NCI-H510A (cell line): Measurements from ENCODE around the gene ISM1.

Source experiments
- DNase-seq: peaks from one replicate; lab custom pipeline; 2025; lab: John Stamatoyannopoulos, UW

ISM1 gene

DNA sequence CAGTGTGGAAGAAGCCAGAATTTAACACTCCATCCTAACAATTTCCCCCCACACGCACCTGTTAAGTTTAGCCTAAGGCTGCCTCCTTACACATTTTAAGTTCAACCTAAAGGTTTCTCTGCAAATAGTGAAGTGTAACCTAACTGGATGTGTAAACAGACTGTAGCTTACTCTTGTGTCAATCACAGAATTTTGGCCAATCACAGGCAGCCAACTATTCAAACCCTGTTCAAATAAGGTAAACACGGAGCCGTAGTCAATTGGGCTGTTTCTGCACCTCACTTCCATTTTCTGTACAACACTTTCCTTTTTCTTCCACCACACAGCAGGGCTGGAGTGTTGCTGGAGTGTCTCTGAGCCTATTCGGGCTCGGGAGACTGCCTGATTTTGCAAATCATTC lies 92.1 kb downstream of the ISM1 start:
- DNase-seq: no peak

DNA sequence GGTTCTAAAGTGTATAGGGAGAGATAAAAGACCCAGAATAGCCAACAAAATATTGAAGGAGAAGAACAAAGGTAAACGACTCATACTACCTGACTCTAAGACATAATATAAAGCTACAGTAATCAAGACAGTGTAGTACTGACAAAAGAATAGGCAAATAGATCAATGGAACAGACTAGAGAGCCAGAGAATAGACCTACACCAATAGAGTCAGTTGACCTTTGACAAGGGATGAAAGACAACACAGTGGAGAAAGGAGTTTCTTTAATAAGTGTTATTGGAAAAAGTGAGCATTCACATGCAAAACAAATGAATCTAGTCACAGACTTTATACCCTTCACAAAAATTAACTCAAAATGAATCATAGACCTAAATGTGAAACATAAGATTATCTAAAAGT lies 96.4 kb downstream of the ISM1 start:
- no peak for DNase-seq

DNA sequence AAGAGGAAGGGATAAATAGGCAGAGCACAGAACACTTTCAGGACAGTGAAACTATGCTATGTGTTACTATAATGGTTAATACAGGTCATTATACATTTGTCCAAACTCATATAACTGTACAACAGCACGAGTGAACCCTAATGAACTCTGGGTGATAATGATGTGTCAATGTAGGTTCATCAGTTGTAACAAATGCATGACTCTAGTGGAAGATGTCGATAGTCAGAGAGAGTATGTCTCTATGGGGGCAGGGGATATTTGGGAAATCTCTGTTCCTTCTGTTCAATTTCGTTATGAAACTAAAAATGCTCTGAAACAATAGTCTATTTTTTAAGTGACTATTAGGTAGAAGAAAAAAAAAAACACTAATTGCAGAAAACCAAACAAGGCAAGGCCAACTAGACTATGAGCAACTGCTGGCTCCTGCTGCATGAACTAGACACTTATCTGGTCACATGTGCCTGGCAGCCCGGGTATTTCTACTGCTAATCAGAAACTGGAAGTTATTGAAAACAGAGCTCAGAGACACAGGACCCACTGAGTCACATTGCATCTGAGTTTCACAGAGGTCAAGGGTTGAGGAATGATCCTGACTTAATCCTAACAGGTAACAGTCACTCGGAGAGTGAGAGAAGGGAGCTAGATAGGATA lies 97.9 kb downstream of the ISM1 start:
- no peak for DNase-seq

DNA sequence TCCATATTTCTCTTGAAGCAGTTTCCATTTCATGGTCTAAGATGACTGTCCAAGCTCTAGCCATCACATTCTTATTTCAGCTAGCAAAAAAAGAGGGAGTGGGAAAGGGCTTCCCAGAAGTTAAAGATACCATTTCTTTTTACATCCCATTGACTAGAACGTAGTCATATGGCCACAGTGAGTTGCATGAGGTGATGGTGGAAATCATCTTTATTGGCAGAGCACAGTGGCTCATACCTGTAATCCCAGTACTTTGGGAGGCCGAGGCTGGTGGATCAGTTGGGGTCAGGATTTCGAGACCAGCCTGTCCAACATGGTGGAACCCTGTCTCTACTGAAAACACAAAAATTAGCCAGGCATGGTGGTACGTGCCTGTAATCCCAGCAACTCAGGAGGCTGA lies 99.6 kb downstream of the ISM1 start:
- DNase-seq: no peak

DNA sequence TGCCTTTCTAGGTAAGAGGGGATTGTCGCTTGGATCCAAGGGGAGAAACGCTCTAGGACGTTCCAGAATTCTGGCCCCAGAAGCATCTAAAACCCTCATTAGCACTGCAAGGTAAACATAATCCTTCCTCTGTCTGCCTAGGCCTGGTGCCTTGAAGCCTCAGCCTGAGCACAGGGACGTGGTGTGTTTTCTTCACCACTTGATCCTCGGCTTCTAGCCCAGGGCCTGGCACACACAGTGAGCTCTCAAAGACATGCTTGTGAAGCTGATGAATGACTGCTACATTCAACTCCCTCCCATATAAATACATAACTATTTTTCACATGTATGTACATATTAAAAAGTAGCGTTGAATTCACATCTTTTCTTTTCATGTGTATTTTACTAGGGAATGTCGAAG lies 100.3 kb downstream of the ISM1 start:
- no peak for DNase-seq

DNA sequence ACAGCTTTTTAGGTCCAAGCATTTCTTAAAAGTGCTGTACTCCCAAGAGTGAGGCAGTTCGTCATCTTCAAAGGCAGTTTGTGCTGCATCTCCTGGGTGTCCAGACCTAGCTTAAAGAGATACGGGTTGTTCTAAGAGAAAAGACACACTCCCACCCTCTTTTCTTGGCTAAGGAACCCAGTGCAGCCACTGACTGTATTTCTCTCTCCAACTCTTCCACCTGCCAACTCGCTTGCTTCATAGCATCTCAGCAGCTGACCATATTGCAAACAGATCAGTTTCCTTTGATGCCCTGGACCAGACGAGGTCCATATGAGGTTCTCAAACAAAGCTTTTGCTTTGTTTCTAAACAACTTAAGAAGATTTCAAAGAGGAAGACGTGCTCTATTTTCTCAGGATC lies 101.1 kb downstream of the ISM1 start:
- no peak for DNase-seq

DNA sequence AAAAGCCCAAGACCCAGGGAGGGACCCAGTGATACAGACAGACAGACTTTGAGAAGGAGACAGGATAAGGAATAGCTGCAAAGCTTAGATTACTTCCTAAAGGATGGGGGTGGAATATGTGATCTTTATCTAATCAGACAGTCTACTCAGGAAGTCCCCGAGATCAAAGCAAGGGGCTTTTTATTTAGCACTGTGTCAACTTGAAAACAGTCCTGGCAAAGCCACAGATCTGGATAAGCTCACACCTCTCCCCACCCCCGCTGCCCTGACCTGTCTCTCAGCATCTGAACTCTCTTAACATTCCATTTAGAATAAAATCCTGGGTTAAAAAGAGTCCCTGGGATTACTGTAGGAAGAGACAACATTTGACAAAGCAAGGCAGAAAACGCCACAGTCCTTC lies 101.5 kb downstream of the ISM1 start:
- no peak for DNase-seq

DNA sequence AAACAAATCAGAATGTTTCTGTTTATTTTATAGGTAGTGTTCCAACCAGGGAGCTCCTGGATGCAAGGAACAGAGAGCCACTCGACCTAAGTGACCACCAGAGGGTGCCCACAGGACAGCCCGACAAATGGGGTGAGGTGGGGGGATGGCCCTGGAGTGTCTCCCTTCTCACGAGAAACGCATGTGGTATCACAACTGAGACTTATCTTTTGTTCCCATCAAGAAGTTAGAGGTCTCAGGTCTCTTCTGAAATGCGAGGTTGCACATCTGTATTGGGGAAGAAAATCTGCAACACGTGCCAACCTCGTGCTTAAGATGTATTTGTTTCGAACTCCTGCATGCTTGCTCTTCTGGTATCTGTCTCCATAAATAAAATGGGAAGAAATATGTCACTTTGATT lies 104.0 kb downstream of the ISM1 start:
- DNase-seq: no peak

DNA sequence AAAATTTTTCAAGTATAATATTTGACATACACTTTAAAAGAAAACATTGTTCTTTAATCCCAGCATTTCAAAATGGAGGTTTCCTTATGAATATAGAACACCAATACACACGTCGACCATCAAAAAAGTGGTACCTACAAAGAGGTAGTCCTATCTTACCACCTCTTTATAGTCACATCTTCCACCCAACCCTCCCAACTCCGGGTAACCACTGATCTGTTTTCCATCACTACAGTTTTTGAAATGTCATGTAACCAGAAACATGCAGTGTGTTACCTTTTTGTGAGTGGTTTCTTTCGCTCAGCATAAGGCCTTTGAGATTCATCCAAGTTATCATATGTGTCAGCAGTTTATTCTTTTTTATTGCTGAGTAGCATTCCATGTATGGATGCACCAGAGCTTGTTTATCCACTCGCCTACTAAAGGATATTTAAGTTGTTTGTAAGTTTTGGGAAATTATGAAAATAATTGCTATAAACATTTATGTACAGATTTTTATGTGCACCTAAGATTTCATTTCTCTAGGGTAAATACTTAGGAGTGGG lies 104.8 kb downstream of the ISM1 start:
- no peak for DNase-seq

DNA sequence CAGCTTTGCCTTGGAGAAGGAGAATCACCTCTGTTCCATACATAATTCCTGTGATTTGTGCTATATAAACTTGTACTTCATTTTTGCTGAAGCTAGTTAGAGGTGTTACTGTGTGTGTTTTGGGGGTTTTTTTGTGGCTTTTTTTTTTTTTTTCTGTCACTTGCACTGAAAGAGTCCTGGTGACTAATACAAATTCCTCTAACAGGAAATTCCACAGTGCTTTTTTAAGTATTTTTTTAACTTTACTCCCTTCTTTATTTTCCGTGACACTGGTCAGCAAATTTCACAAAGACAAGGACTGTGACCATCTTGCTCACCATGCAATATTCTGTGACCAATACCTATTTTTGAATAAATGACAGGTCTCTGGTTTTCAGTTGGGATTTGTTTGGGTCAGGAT lies 110.5 kb downstream of the ISM1 start:
- no peak for DNase-seq

DNA sequence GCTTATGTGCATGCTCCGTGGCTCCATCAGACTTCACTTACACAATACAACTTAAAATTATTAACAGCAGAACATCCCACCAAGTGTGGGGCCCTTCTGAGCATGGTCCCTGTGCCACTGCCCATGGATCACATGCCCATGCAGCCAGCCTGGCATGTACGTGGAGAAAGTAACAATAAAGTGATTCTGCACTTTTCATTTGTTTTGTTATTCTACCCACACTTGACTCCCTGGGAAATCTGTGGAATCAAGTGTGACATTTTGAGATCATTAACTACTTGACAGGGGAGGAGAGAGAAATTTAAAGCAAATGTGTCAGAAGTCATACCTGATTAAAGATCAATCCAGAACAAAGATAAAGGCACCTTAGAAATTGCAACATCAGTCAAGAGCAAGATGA lies 112.0 kb downstream of the ISM1 start:
- no peak for DNase-seq

DNA sequence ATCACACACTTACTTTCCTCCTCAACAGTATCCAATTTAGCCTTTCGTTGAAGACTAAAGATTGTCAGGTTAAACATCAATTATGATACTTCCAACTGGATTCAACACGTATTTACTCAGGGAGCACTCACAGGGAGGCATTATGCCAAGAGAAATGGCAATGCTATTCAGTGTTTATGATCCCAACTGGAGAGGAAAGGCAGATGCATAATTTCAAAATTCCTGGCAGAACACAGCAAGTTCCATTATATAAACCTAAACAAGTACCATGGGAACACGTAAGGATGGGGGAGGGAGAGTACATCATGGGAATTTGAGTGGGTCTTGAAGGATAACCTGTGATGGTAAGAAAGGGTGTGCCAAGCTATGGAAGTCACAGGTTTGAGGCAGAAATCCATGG lies 112.7 kb downstream of the ISM1 start:
- DNase-seq: no peak

DNA sequence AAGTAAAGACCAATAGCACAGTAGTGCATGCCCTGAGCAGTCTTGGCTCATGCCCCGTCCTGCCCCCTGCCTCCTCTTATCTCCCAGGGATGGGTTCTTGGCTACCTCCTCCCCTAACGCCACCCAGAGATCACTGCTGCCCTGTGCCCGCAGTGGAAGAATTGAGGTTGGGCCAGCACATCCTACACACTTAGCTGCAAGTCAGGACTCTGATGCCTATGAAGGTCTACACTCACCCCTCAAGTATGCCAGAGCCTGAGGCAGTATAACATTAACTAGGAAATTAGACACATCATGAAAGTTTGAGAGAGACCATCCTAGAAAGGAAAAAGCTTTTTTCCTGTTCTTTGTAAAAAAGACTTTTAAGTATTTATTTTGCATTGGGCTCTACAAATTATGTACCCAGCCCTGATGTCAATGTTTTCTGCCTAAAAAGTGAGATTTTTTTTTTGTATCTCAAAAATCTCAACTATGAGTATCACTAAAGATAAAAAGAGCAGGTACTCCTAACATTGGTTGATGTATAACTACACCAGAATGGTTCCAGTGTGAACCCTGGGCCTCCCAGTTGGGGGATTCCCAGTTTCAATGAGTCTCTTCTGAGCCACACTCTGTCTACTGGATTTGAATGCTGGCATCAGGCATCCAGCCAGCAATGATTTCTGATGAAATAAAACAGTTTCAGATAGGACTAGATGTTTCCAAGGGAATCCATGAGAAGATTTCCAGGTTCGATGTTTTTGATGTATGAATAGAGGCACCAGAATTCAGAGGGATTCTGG lies 115.4 kb downstream of the ISM1 start:
- DNase-seq: no peak

DNA sequence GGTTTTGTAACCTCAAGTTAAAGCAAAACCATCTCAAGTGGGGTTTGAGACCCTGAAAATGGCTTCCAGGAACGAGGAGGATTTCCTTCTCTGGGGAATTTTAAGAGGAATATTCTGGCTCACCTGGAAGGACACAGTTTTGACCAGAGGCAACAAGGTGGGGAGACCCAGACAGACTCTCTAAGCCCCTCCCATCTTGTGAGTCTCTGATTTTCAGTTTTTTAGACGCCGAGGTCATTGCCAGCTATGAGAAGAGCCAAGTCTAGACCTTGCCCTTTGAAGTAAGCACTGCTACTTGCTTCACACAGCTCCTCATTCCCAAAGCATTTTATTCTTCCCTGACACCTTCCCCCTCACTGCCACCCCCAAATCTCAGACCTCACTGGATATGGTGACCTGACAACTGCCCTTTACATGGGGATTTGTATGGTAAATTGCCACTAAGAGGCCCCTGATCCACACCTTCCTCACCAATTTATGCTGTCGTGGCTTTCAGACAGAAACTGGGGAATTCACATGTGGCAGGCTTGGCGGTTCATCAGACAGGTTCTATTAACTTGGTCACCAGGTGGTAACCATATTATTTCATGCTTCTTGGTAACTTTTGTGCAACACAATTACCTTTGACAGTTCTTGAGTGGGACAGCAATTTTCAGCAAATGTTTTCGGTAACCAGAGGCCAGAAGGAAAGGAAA lies 116.2 kb downstream of the ISM1 start:
- DNase-seq: no peak

DNA sequence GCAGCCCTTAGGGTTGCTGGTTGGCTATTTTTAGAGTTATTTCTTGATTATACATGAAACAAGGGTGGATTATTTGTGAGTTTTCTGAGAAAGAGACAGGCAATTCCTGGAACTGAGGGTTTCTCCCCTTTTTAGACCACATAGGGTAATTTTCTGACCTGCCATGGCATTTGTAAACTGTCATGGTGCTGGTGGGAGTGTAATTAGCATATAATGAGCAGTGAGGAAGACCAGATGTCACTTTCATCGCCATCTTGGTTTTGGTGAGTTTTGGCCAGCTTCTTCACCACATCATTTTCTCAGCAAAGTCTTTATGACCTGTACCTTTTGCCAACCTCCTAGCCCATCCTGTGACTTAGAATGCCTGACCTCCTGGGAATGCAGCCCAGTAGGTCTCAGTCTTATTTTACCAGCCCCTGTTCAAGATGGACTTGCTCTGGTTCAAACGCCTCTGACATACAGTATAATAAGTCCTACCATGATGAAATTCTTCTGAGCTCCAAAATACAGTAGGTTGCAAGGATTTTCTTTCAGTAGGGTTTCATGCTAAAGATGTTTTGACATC lies 117.1 kb downstream of the ISM1 start:
- no peak for DNase-seq

DNA sequence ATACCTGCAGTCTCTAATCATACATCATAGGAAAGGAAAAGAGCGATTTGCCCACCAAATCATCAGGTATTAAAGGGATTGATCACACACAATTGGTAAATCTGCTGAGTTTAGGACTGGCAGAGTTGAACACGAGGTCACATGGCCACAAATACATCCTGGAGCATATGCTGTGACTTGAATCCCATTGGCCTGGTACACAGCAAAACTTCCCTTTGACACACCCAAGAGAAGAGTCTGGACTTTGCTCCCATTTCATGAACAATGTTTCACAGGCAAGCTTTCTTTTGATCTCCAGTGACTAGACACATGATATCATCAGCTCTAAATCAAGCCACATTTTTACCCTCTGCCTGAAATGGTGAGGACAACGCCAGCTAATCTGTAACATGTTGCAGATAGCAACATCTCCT lies 117.9 kb downstream of the ISM1 start:
- no peak for DNase-seq

DNA sequence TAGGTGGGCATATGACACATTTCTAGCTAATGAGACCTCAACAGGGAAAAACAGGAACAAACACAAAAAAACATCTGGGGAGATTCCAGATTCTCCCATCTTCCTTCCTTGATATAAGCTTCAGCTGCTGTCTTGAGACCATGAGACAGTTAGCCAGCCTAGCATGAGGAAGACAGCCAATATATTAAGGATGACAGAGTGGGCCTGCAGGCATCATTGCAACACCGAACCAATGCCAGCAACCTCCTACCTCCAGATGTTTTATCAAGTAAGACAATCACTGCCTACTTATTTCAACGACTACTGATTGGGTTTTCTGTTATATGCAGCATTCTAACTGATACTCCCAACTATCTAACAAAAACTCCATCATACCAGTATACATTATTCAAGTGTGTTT lies 119.0 kb downstream of the ISM1 start:
- DNase-seq: no peak

DNA sequence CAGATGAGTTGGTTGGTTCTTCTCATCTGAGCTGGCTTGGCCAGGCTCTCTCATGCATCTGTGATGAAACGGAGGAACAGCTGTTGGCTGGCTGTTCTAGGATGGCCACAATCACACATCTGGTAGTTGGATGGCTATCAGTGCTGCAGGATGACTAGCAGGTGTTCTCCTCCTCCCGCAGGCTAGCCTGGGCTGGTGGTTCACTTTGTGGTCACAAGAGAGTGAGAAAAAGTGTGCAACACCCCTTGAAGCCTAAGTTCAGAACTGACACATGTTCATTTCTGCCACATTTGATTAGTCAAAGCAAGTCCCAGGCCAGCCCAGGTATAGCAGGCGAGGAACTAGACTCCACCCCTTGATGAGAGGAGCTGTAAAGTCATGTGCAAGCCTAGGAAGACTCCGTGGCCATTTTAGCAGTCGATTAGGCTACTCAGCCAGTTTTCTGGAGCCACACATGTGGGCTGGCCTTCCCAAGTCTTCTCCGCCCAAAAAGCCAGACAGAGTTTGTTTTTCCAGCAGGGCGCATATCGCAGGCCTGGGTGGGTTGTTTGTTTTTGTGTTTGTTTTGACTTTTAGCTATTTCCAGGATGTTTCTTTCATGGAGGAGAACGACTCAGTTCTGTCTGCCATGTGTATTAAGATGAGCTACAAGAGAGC lies 120.8 kb downstream of the ISM1 start:
- no peak for DNase-seq

DNA sequence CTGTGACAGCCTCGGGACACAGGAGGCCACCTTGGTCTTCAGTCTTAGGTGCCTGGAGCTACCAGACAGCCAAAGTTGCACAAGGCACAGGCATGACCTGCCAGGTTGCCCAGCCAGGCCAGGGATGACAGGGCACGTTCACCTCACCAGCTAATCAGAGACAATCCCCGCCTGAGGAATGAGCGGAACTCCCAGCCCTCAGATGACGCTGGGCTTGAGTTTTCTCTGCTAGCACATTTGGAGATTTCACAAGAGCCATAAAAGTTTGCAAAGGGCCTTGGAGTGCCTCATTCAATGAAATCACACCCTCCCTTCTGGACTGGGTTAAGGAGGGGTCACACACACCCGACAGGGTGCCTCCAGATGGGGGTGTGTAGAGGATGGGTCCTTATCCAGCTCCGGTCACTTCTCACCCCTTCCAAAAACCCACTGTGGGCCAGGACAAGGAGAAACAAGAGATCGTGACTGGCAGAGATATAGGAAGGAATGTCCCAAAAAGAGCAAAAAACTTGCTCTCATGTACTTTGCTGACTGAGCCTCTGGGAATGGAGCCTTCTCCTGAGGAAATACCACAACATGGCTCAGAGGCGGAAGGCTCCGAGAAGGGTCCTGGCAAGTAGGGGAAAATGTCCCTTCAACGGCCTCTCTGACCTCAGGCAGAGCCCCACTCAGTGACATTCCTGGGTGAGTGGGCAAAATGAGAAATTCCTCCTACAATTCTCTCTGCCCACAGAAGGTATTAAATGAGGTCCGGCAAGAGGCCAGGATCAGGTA lies 121.6 kb downstream of the ISM1 start:
- DNase-seq: no peak

DNA sequence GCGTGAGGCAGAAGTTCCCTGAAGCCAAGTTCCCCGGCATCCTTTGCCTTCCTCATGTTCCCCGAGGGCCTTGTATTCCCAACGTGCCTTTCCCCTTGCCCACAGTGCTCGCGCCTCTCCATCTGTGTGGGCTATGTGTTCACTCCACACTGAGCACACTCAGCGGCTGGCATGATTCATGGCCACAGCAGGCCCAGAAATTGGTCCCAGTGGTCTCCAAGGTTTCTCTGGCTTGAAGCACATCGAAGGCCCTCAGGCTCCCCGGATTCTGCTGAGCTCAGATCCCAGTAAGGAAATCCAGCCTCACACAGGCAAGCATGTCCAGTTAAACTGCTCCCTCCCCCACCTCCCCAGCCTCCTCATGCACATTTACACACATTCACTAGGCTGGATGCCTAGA lies 123.6 kb downstream of the ISM1 start:
- no peak for DNase-seq
